Measurements from ENCODE around the gene SPRR2F. TPM values are rescaled to one million over a fixed set of nuclear protein-coding genes. Genes with fewer than 3 reads are reported as not detected.
"Not testable (repeated sequence)": the region's sequence is repeated elsewhere in the genome, so short reads cannot be mapped to it uniquely, and the experiment has no call there.

The SPRR2F gene
- total and polyA plus RNA-seq, 4 donors = not detected

GRCh38 chr1:153133743-153134142 is 20.4 kb upstream of the SPRR2F start:
- Histone ChIP-seq H3K36me3 (ENCODE audit: control insufficient read depth in 4 of 4, insufficient read depth in 3 of 4, low read depth in 1 of 4, low read length in 3 of 4) (no peaks in the 10 kb centered on the region), H3K9me3 (ENCODE audit: control insufficient read depth in 4 of 4, low read length in 3 of 4) (no peaks in the 10 kb centered on the region), H3K9ac (ENCODE audit: low read depth in 1 of 2, low read length in 2 of 2) (no peak overlapping the region), H3K27ac (ENCODE audit: low read depth in 1 of 2, low read length in 2 of 2) (no peak overlapping the region), H3K4me1 (ENCODE audit: control insufficient read depth in 4 of 4, insufficient read depth in 4 of 4, low read length in 3 of 4) (no peaks in the 10 kb centered on the region), H3K4me3 (ENCODE audit: low read depth in 1 of 3, low read length in 3 of 3) (no peak overlapping the region), H3K27me3 (ENCODE audit: control insufficient read depth in 4 of 4, insufficient read depth in 4 of 4, low read length in 3 of 4) (peaks cover 0 to 13% (median 0%) of the 10 kb centered on the region in 4 donors)
- 54% methylated on average over 2 of the region's 2 CpGs for WGBS
- DNase-seq (ENCODE audit: low spot score) = no peak
- TF ChIP-seq ATF3 (IDR thresholded peaks at IDR 0.05) (no peak), EGR1 (IDR thresholded peaks at IDR 0.05; ENCODE audit: low read depth in 2 of 2) (no peak), FOXA1 (IDR thresholded peaks at IDR 0.05) (no peak), YY1 (IDR thresholded peaks at IDR 0.05) (no peak), HNF4A (conservative IDR thresholded peaks at IDR 0.05) (no peak), GABPA (IDR thresholded peaks at IDR 0.05 in 1 of 2, conservative IDR thresholded peaks at IDR 0.05 in 1 of 2) (no peak), CTCF (IDR thresholded peaks at IDR 0.05; ENCODE audit: low read depth, low read length, missing input control) (no peak), HNF4G (IDR thresholded peaks at IDR 0.05) (no peak), TAF1 (conservative IDR thresholded peaks at IDR 0.05) (no peak), FOXA2 (IDR thresholded peaks at IDR 0.05) (no peak), ZBTB33 (IDR thresholded peaks at IDR 0.05) (no peak), NR2F2 (IDR thresholded peaks at IDR 0.05) (no peak)

GRCh38 chr1:153133267-153133666 is 20.0 kb upstream of the SPRR2F start:
- no peak for DNase-seq (ENCODE audit: low spot score)
- Histone ChIP-seq H3K27ac (ENCODE audit: low read depth in 1 of 2, low read length in 2 of 2) (no peak overlapping the region), H3K9ac (ENCODE audit: low read depth in 1 of 2, low read length in 2 of 2) (no peak overlapping the region), H3K36me3 (ENCODE audit: control insufficient read depth in 4 of 4, insufficient read depth in 3 of 4, low read depth in 1 of 4, low read length in 3 of 4) (no peaks in the 10 kb centered on the region), H3K9me3 (ENCODE audit: control insufficient read depth in 4 of 4, low read length in 3 of 4) (no peaks in the 10 kb centered on the region), H3K4me1 (ENCODE audit: control insufficient read depth in 4 of 4, insufficient read depth in 4 of 4, low read length in 3 of 4) (no peaks in the 10 kb centered on the region), H3K4me3 (ENCODE audit: low read depth in 1 of 3, low read length in 3 of 3) (no peak overlapping the region), H3K27me3 (ENCODE audit: control insufficient read depth in 4 of 4, insufficient read depth in 4 of 4, low read length in 3 of 4) (peaks cover 0 to 13% (median 0%) of the 10 kb centered on the region in 4 donors)
- TF ChIP-seq EGR1 (IDR thresholded peaks at IDR 0.05; ENCODE audit: low read depth in 2 of 2) (no peak), GABPA (IDR thresholded peaks at IDR 0.05 in 1 of 2, conservative IDR thresholded peaks at IDR 0.05 in 1 of 2) (no peak), ZBTB33 (IDR thresholded peaks at IDR 0.05) (no peak), SP1 (IDR thresholded peaks at IDR 0.05) (no peak), HNF4A (conservative IDR thresholded peaks at IDR 0.05) (no peak), REST (IDR thresholded peaks at IDR 0.05) (no peak), NR2F2 (IDR thresholded peaks at IDR 0.05) (no peak), RXRA (IDR thresholded peaks at IDR 0.05) (no peak), YY1 (IDR thresholded peaks at IDR 0.05) (no peak), CTCF (IDR thresholded peaks at IDR 0.05; ENCODE audit: low read depth, low read length, missing input control) (no peak)
- 83% methylated on average over 1 of the region's 1 CpG for WGBS

- H3K36me3 ChIP-seq (ENCODE audit: control insufficient read depth in 4 of 4, insufficient read depth in 3 of 4, low read depth in 1 of 4, low read length in 3 of 4); H3K4me1 ChIP-seq (ENCODE audit: control insufficient read depth in 4 of 4, insufficient read depth in 4 of 4, low read length in 3 of 4); H3K9ac ChIP-seq (ENCODE audit: low read depth in 1 of 2, low read length in 2 of 2); DNase-seq (ENCODE audit: low spot score); H3K27ac ChIP-seq (ENCODE audit: low read depth in 1 of 2, low read length in 2 of 2); H3K4me3 ChIP-seq (ENCODE audit: low read depth in 1 of 3, low read length in 3 of 3); H3K27me3 ChIP-seq (ENCODE audit: control insufficient read depth in 4 of 4, insufficient read depth in 4 of 4, low read length in 3 of 4); H3K9me3 ChIP-seq (ENCODE audit: control insufficient read depth in 4 of 4, low read length in 3 of 4): not testable (repeated sequence)
- 87% methylated on average over 4 of the region's 4 CpGs for WGBS
Observed at GRCh38 chr1:153128688-153129087, 15.4 kb upstream of the SPRR2F start.
